Activated CD8-positive, alpha-beta T cell treated with anti-CD3 and anti-CD28 coated beads for 36 hours (primary cell): ENCODE measurements around the gene ABCG1. TPM values are rescaled to one million over a fixed set of nuclear protein-coding genes. Genes with fewer than 3 reads are reported as not detected.

Experiments
- ATAC-seq: fragments of 200-7000 bp; cut with Tn5 transposase; one replicate; pipeline ENCODE4 v1.10.0; 2021; ENCODE audit warnings: mild to moderate bottlenecking, moderate library complexity
- CTCF ChIA-PET: fragments of 350-600 bp; sonication (Branson Sonifier 250); formaldehyde crosslinking; loops from one replicate; lab custom pipeline; 2021; ENCODE audit warnings: antibody characterized with exemption; lab: Charles Lee
- POLR2A ChIA-PET: fragments of 350-600 bp; sonication (Branson Sonifier 250); formaldehyde crosslinking; loops from one replicate; lab custom pipeline; 2021; ENCODE audit warnings: antibody characterized with exemption; lab: Charles Lee
- DNase-seq: peaks from one replicate; pipeline ENCODE4 v3.0.0-alpha.2; 2020
- H3K27ac Mint-ChIP-seq: one replicate; pipeline ENCODE4 v1.8.0; 2021; ENCODE audit warnings: mild to moderate bottlenecking, mixed read lengths
- H3K27me3 Mint-ChIP-seq: one replicate; pipeline ENCODE4 v1.8.0; 2021; ENCODE audit warnings: mixed read lengths
- H3K36me3 Mint-ChIP-seq: one replicate; pipeline ENCODE4 v1.8.0; 2021; ENCODE audit warnings: low read depth, mixed read lengths
- H3K4me1 Mint-ChIP-seq: one replicate; pipeline ENCODE4 v1.8.0; 2021; ENCODE audit warnings: low read depth, mixed read lengths
- H3K4me3 Mint-ChIP-seq: one replicate; pipeline ENCODE4 v1.8.0; 2021; ENCODE audit warnings: mild to moderate bottlenecking, moderate library complexity, mixed read lengths
- H3K9me3 Mint-ChIP-seq: one replicate; pipeline ENCODE4 v1.8.0; 2021; ENCODE audit warnings: mixed read lengths
- intact Hi-C: fragments of 100-400 bp; cut with micrococcal nuclease; formaldehyde crosslinking; loops from one replicate; pipeline ENCODE4 v1.10.0; 2022
- total RNA-seq, 2 experiments: library from RNA; stranded (reverse); gene quantifications; one replicate each; pipeline ENCODE4 v1.2.3, GENCODE V29; 2021
- TF ChIP-seq, protein P1 (sequence below): fragments of 200-600 bp; IDR thresholded peaks from one replicate; pipeline ENCODE4 v1.8.0; 2022; ENCODE audit warnings: antibody characterized with exemption, mild to moderate bottlenecking

The ABCG1 gene
- total RNA-seq, 2 experiments from 2014 or later = 12.1 to 12.7 TPM

DNA sequence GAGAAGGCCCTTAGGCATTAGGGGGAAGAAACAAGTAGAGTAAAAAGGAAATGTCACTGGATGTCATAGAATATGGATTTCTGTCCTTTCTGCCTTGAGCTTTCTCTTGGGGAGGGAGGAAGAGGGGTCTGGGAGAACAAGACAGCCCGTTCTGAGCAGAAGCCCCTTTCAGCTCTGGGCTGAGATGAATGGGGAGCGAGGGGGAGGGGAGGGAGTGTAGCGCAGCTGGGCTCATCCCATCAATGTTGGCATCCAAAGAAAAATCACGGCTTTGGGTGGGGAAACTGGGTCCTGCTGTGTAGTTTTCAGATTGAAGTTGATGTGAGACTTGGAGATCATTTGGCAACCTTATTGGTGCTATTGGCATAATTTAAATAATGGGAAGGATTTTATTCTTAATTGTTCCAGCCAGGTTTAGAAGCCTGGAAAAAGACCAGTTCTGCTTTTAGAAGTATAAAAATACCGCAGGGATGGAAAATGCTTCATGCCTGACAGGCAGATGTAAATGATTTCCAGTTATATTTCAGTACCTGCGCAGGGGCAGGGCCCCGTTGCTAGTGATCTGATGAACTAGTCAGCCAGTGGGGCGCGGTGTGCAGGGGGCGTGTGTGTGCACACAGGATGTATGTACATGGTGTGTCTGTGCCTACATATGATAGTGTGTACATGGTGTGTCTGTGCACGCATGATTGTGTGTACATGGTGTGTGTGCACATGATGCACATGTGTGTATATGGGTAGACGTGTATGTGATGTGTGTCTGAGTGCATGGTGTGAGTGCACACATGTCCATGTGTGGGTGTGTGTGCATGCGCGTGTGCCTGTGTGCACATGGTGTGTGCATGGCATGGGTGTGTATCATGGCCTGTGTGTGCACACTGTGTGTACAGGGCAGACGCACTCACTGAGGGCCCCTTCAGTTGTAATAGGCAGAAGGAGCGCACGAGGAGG is 36.0 kb downstream of the ABCG1 start:
- DNase-seq (no peak), ATAC-seq (no peak)
- TF ChIP-seq, protein P1, sequence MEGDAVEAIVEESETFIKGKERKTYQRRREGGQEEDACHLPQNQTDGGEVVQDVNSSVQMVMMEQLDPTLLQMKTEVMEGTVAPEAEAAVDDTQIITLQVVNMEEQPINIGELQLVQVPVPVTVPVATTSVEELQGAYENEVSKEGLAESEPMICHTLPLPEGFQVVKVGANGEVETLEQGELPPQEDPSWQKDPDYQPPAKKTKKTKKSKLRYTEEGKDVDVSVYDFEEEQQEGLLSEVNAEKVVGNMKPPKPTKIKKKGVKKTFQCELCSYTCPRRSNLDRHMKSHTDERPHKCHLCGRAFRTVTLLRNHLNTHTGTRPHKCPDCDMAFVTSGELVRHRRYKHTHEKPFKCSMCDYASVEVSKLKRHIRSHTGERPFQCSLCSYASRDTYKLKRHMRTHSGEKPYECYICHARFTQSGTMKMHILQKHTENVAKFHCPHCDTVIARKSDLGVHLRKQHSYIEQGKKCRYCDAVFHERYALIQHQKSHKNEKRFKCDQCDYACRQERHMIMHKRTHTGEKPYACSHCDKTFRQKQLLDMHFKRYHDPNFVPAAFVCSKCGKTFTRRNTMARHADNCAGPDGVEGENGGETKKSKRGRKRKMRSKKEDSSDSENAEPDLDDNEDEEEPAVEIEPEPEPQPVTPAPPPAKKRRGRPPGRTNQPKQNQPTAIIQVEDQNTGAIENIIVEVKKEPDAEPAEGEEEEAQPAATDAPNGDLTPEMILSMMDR = no peak
- ChIA-PET POLR2A (interaction anchor here (0.6 kb wide), 1 partner anchor 22 kb away, joined by 3 read pairs; no protein-coding TSS in a partner anchor), CTCF (interaction anchor here (0.9 to 3.8 kb wide), 5 partner anchors 9 to 90 kb away, joined by 3 to 16 read pairs (median 3); no protein-coding TSS in a partner anchor)
- Mint-ChIP-seq H3K4me1 (peaks cover 21% of the 10 kb centered on the region), H3K27ac (no peak overlapping the region), H3K9me3 (no peaks in the 10 kb centered on the region), H3K4me3 (no peak overlapping the region), H3K36me3 (no peaks in the 10 kb centered on the region), H3K27me3 (no peaks in the 10 kb centered on the region)
- intact Hi-C loops = loop anchor here (5.0 kb wide), 1 partner anchor 108 kb away; no protein-coding TSS in a partner anchor

DNA sequence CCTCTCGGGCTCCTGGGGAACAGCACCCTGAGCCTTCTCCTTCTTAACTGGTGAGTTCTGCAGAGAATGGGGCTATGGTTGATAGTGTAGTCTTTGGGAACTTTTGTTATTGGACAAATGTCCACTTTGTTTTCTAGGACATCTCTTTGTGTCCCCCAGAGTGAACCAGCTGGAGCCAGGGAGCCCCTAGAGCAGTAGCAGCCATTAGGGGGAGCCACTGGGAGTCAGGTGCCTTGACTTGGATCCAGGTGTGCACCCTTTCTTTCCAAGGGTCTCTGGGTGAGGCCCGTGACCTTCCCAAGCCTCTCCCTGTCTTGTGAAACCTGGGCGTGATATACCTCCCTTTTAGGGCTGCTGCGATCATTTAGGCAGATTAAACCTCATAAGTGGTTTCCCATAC is 36.9 kb downstream of the ABCG1 start:
- ATAC-seq (no peak), DNase-seq (no peak)
- Mint-ChIP-seq H3K36me3 (no peaks in the 10 kb centered on the region), H3K27me3 (no peaks in the 10 kb centered on the region), H3K4me3 (no peak overlapping the region), H3K27ac (no peak overlapping the region), H3K4me1 (peaks cover 21% of the 10 kb centered on the region), H3K9me3 (no peaks in the 10 kb centered on the region)
- intact Hi-C loops = loop anchor here (5.0 kb wide), 1 partner anchor 109 kb away; no protein-coding TSS in a partner anchor
- TF ChIP-seq, protein P1 = no peak
- POLR2A ChIA-PET = interaction anchor here (0.6 kb wide), 1 partner anchor 23 kb away, joined by 3 read pairs; no protein-coding TSS in a partner anchor
- CTCF ChIA-PET = interaction anchor here (0.9 to 2.5 kb wide), 4 partner anchors 10 to 91 kb away, joined by 3 to 14 read pairs (median 3); no protein-coding TSS in a partner anchor

DNA sequence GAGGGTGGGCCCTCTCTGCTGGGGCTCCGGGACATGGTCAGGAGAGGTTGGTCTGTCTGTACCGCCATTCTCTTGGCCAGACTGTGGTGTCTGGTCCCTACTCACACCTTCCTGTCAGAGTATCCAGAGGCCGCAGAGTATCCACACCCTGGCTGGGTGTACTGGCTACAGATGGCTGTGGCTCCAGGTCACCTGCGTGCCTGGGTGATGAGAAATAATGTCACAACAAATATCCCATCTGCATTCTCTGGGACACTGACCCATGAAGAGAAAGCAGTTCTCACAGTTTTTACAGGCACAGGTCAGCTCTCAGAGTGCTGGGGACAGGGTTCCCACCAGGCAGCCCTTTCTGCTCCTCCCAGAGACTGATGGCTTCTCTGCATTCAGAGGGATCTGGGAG is 37.4 kb downstream of the ABCG1 start:
- POLR2A ChIA-PET = interaction anchor here (1.5 kb wide), 1 partner anchor 17 kb away, joined by 4 read pairs; no protein-coding TSS in a partner anchor
- H3K4me1 Mint-ChIP-seq = peaks cover 21% of the 10 kb centered on the region
- DNase-seq (no peak), ATAC-seq (no peak)
- no peaks in the 10 kb centered on the region for H3K9me3 Mint-ChIP-seq
- no peaks in the 10 kb centered on the region for H3K27me3 Mint-ChIP-seq
- CTCF ChIA-PET = interaction anchor here (1.4 to 2.5 kb wide), 4 partner anchors 14 to 111 kb away, joined by 4 to 14 read pairs (median 11); no protein-coding TSS in a partner anchor
- no peak overlapping the region for H3K27ac Mint-ChIP-seq
- H3K36me3 Mint-ChIP-seq = no peaks in the 10 kb centered on the region
- intact Hi-C loops = loop anchor here (5.0 kb wide), 1 partner anchor 109 kb away; no protein-coding TSS in a partner anchor
- H3K4me3 Mint-ChIP-seq = no peak overlapping the region
- TF ChIP-seq, protein P1 = no peak

DNA sequence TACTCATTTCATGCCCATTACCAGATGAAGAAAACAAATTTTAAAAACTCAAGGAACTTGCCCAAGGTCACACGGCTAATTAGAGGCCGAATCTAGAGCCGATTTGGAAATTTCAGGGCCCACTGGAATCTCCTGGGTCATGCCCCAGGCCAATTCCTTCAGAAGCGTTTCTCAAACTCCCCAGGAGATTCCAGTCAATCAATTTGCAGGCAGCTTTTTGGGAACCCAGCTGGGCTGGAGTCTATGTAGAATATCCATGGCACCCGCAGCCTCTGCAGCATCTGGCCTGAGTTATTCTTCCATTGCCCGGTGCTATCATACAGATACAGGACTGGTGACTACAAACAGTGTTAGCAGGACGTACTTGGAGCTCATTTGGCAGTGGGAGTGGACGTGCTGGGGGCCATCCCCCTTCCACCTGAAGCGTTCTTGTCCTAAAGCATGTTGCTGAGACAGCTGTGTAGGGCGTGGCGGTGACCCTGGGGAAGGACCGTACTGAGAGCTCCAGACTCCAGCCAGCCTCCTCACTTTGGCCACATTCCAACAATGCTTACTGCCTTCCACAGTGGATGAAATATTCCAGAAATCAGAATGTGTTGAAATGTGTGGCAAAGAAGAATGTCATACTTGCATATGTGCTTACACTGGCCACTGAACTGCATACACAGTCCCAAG is 38.3 kb downstream of the ABCG1 start:
- H3K36me3 Mint-ChIP-seq = no peaks in the 10 kb centered on the region
- no peaks in the 10 kb centered on the region for H3K27me3 Mint-ChIP-seq
- H3K9me3 Mint-ChIP-seq = no peaks in the 10 kb centered on the region
- no peak overlapping the region for H3K4me3 Mint-ChIP-seq
- no peak for DNase-seq
- TF ChIP-seq, protein P1 = no peak
- intact Hi-C loops = loop anchor here (5.0 kb wide), 1 partner anchor 110 kb away; no protein-coding TSS in a partner anchor
- H3K27ac Mint-ChIP-seq = no peak overlapping the region
- CTCF ChIA-PET = interaction anchor here (0.9 to 2.5 kb wide), 8 partner anchors 11 to 112 kb away, joined by 3 to 14 read pairs (median 5); no protein-coding TSS in a partner anchor
- peaks cover 21% of the 10 kb centered on the region for H3K4me1 Mint-ChIP-seq
- no peak for ATAC-seq
- POLR2A ChIA-PET = interaction anchor here (1.5 kb wide), 1 partner anchor 18 kb away, joined by 4 read pairs; no protein-coding TSS in a partner anchor
